MM.1S (cell line): ENCODE data around the gene IL6ST.

Experiments used
- DNase-seq: peaks from one replicate; pipeline ENCODE4 v3.0.0-alpha.2; 2015
- H2AFZ ChIP-seq: fragments of 300-600 bp; sonication (generic); 2 replicates; pipeline ENCODE4 v1.6.0; 2016; ENCODE audit warnings: antibody characterized with exemption, low read length
- H3F3A ChIP-seq: fragments of 300-600 bp; sonication (generic); 2 replicates; pipeline ENCODE4 v1.6.1; 2016; ENCODE audit warnings: mild to moderate bottlenecking, antibody characterized with exemption, low read length, moderate library complexity, mixed read lengths; ENCODE audit not compliant: insufficient read depth
- H3K27ac ChIP-seq: fragments of 300-600 bp; sonication (generic); 2 replicates; pipeline ENCODE4 v1.5.1; 2016; ENCODE audit warnings: mild to moderate bottlenecking, low read length
- H3K27me3 ChIP-seq: fragments of 300-600 bp; sonication (generic); replicated peaks from 2 replicates; pipeline ENCODE4 v1.6.0; 2016; ENCODE audit warnings: low read length; ENCODE audit not compliant: insufficient read depth
- H3K36me3 ChIP-seq: fragments of 300-600 bp; sonication (generic); replicated peaks from 2 replicates; pipeline ENCODE4 v1.6.1; 2016; ENCODE audit warnings: mild to moderate bottlenecking, low read length, mixed read lengths; ENCODE audit not compliant: insufficient read depth
- H3K4me1 ChIP-seq: fragments of 300-600 bp; sonication (generic); 2 replicates; pipeline ENCODE4 v1.6.1; 2016; ENCODE audit warnings: low read length, mixed read lengths
- H3K4me2 ChIP-seq: fragments of 300-600 bp; sonication (generic); 2 replicates; pipeline ENCODE4 v1.6.0; 2016; ENCODE audit warnings: low read depth, low read length
- H3K4me3 ChIP-seq: fragments of 300-600 bp; sonication (generic); 2 replicates; pipeline ENCODE4 v1.5.1; 2016; ENCODE audit warnings: low read length, mixed read lengths
- H3K79me2 ChIP-seq: fragments of 300-600 bp; sonication (generic); 2 replicates; pipeline ENCODE4 v1.6.1; 2016; ENCODE audit warnings: mixed run types, low read length, mixed read lengths
- H3K9ac ChIP-seq: fragments of 300-600 bp; sonication (generic); 2 replicates; pipeline ENCODE4 v1.6.1; 2016; ENCODE audit warnings: low read length, mixed read lengths
- H3K9me2 ChIP-seq: fragments of 300-600 bp; sonication (generic); replicated peaks from 2 replicates; pipeline ENCODE4 v1.6.1; 2016; ENCODE audit warnings: mild to moderate bottlenecking, low read length, mixed read lengths; ENCODE audit not compliant: insufficient read depth
- H3K9me3 ChIP-seq: fragments of 300-600 bp; sonication (generic); replicated peaks from 2 replicates; pipeline ENCODE4 v1.6.1; 2016; ENCODE audit warnings: mild to moderate bottlenecking, low read length, mixed read lengths; ENCODE audit not compliant: insufficient read depth
- H4K20me1 ChIP-seq: fragments of 300-600 bp; sonication (generic); 2 replicates; pipeline ENCODE4 v1.6.1; 2016; ENCODE audit warnings: mild to moderate bottlenecking, low read length, moderate library complexity, mixed read lengths; ENCODE audit not compliant: insufficient read depth
- CTCF ChIP-seq: fragments of 300-600 bp; sonication (generic); IDR thresholded peaks from 2 replicates; pipeline ENCODE4 v1.5.1; 2016; ENCODE audit warnings: antibody characterized with exemption, low read length, mixed read lengths
- EZH2 ChIP-seq: fragments of 300-600 bp; sonication (generic); optimal IDR thresholded peaks from 2 replicates; pipeline ENCODE3; 2017; ENCODE audit warnings: low read depth, mild to moderate bottlenecking, antibody characterized with exemption, low read length, mixed read lengths
- EZH2phosphoT487 ChIP-seq: fragments of 300-600 bp; sonication (generic); IDR thresholded peaks from 2 replicates; pipeline ENCODE4 v1.6.1; 2018; ENCODE audit warnings: antibody characterized with exemption, low read length

IL6ST gene

DNA sequence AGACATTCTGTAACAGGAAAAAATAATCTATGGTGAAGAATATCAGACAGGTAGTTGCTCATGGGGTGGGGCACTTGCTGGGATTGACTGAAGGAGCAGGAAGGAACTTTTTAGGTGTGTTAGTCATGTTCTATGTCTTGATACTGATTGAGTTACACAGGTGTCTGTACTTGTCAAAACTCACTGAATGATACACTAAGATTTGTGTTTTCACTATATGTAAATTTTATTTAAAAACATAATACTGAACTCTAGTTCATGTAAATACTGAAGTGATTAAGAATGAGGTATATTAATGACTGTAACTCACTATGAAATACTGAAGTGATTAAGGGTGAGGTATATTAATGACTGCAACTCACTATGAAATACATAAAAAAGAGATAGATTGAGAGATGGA, 28.5 kb downstream of the IL6ST start:
- 0 out of 2 replicates have a peak overlapping the region, but pooled peaks have one; percentile 7 for H3K27ac ChIP-seq
- no peak overlapping the region for H3K4me3 ChIP-seq
- DNase-seq = no peak
- peaks cover 97% of the 10 kb centered on the region for H3K79me2 ChIP-seq
- peaks cover 37% of the 10 kb centered on the region for H3F3A ChIP-seq
- TF ChIP-seq EZH2phosphoT487 (no peak), CTCF (no peak), EZH2 (no peak)
- peaks cover 19% of the 10 kb centered on the region for H4K20me1 ChIP-seq
- no peaks in the 10 kb centered on the region for H3K9me2 ChIP-seq
- peaks cover 32% of the 10 kb centered on the region for H3K36me3 ChIP-seq
- peaks cover 21% of the 10 kb centered on the region for H3K4me1 ChIP-seq
- no peak overlapping the region for H3K4me2 ChIP-seq
- no peaks in the 10 kb centered on the region for H3K27me3 ChIP-seq
- no peak overlapping the region for H3K9ac ChIP-seq
- no peaks in the 10 kb centered on the region for H3K9me3 ChIP-seq
- H2AFZ ChIP-seq = no peak overlapping the region

DNA sequence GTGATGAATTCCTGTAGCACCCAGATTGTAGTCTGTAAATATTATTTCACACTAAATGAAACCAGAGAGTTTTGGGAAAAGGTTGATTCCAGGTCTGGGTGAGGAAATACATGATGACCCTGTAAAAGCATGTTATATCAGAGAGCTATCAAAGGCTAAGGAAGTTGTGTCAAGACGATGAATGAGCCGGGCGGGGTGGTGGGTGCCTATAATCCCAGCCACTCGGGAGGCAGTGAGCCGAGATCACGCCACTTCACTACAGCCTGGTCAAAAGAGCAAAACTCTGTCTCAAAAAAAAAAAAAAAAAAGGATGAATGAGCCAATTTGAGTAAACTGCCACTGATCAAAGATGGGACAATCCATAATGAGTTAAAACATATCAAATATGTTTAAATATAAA, 29.2 kb downstream of the IL6ST start:
- peaks cover 97% of the 10 kb centered on the region for H3K79me2 ChIP-seq
- no peak overlapping the region for H3K4me3 ChIP-seq
- H4K20me1 ChIP-seq = peaks cover 13% of the 10 kb centered on the region
- no peaks in the 10 kb centered on the region for H3K9me2 ChIP-seq
- no peak overlapping the region for H2AFZ ChIP-seq
- TF ChIP-seq EZH2 = no peak
- TF ChIP-seq EZH2phosphoT487 = no peak
- TF ChIP-seq CTCF = no peak
- peaks cover 32% of the 10 kb centered on the region for H3K36me3 ChIP-seq
- H3K4me1 ChIP-seq = peaks cover 15% of the 10 kb centered on the region
- no peak overlapping the region for H3K4me2 ChIP-seq
- H3K27me3 ChIP-seq = no peaks in the 10 kb centered on the region
- no peak overlapping the region for H3K27ac ChIP-seq
- no peak for DNase-seq
- peaks cover 40% of the 10 kb centered on the region for H3F3A ChIP-seq
- no peaks in the 10 kb centered on the region for H3K9me3 ChIP-seq
- H3K9ac ChIP-seq = no peak overlapping the region

- peaks cover 95% of the 10 kb centered on the region for H3K79me2 ChIP-seq
- no peak overlapping the region for H3K4me3 ChIP-seq
- H3K4me1 ChIP-seq = no peaks in the 10 kb centered on the region
- H3K27me3 ChIP-seq = no peaks in the 10 kb centered on the region
- no peaks in the 10 kb centered on the region for H3K9me3 ChIP-seq
- peaks cover 45% of the 10 kb centered on the region for H3F3A ChIP-seq
- no peak overlapping the region for H3K27ac ChIP-seq
- H3K9ac ChIP-seq = no peak overlapping the region
- no peak overlapping the region for H3K4me2 ChIP-seq
- no peak overlapping the region for H2AFZ ChIP-seq
- TF ChIP-seq EZH2 (no peak), EZH2phosphoT487 (no peak), CTCF (no peak)
- no peak for DNase-seq
- H4K20me1 ChIP-seq = peaks cover 4% of the 10 kb centered on the region; the same call in 1 of the 2 replicates
- peaks cover 43% of the 10 kb centered on the region for H3K36me3 ChIP-seq
- no peaks in the 10 kb centered on the region for H3K9me2 ChIP-seq
Observed at GRCh38 chr5:55960779-55961178, 34.0 kb downstream of the IL6ST start.
